Urinary bladder (tissue), 4 donors: ENCODE data around the gene HERPUD1. TPM values are rescaled to one million over a fixed set of nuclear protein-coding genes. Genes with fewer than 3 reads are reported as not detected.
"Not testable (repeated sequence)": the region's sequence is repeated elsewhere in the genome, so short reads cannot be mapped to it uniquely, and the experiment has no call there.

Source experiments
- DNase-seq: peaks from one replicate; pipeline ENCODE4 v3.0.0-alpha.2; 2015; ENCODE audit errors: extremely low spot score
- H3K27ac ChIP-seq: one replicate; pipeline ENCODE4 v1.5.1; 2013; ENCODE audit warnings: low read depth, mild to moderate bottlenecking, moderate library complexity
- H3K36me3 ChIP-seq: one replicate; pipeline ENCODE4 v1.6.1; 2013; ENCODE audit warnings: mild to moderate bottlenecking, moderate library complexity; ENCODE audit not compliant: insufficient read depth
- H3K4me1 ChIP-seq: one replicate; pipeline ENCODE4 v1.6.1; 2013; ENCODE audit warnings: mild to moderate bottlenecking, moderate library complexity; ENCODE audit not compliant: insufficient read depth
- H3K4me3 ChIP-seq: one replicate; pipeline ENCODE4 v1.5.1; 2013; ENCODE audit warnings: low read depth, low read length
- WGBS: extraction: QIAGEN DNeasy Blood & Tissue Kit; methylation state at CpG from one replicate; pipeline ENCODE4 v1.1.7; 2013; 5-methylcytosine and 5-hydroxymethylcytosine counted together
- polyA plus RNA-seq: library from polyadenylated mRNA; stranded (reverse); fragments of 200-250 nt; gene quantifications from one replicate; pipeline ENCODE4 v1.2.3, GENCODE V29; 2013
- total RNA-seq: library from RNA; depleted of rRNA; stranded (reverse); fragments of >200 nt; gene quantifications from one replicate; pipeline ENCODE4 v1.2.3, GENCODE V29; 2014
- donor health status: healthy with polysubstance abuse.
- donor health status: healthy.

The HERPUD1 gene
- total and polyA plus RNA-seq, 2 donors: 102 to 113 TPM

GRCh38 chr16:56988948-56989945 is 57.3 kb downstream of the HERPUD1 start, which contains the start of gene NLRC5:
Gene NLRC5 (plus strand): TSS chr16:56989557. CDS start chr16:57020713, 31,156 bp downstream.
- DNase-seq: peak; percentile 39
- Histone ChIP-seq H3K4me3 (peak within 1 kb of the TSS; percentile 70), H3K27ac (peak within 1 kb of the TSS; percentile 72), H3K4me1 (no peaks in the 10 kb centered on the region), H3K36me3 (no peaks in the 10 kb centered on the region)
- WGBS: 3% methylated on average over 64 of the region's 64 CpGs

GRCh38 chr16:56989988-56990387 is 58.0 kb downstream of the HERPUD1 start:
- no peak for DNase-seq
- no peak overlapping the region for H3K27ac ChIP-seq
- no peaks in the 10 kb centered on the region for H3K4me1 ChIP-seq
- no peaks in the 10 kb centered on the region for H3K36me3 ChIP-seq
- 39% methylated on average over 7 of the region's 7 CpGs for WGBS
- H3K4me3 ChIP-seq: peak overlapping the region; percentile 70

GRCh38 chr16:56990407-56991286 is 58.7 kb downstream of the HERPUD1 start:
- no peak for DNase-seq
- H3K36me3 ChIP-seq: no peaks in the 10 kb centered on the region
- WGBS: 82% methylated on average over 16 of the region's 16 CpGs
- no peak overlapping the region for H3K27ac ChIP-seq
- H3K4me3 ChIP-seq: peak overlapping the region; percentile 70
- no peaks in the 10 kb centered on the region for H3K4me1 ChIP-seq

DNA sequence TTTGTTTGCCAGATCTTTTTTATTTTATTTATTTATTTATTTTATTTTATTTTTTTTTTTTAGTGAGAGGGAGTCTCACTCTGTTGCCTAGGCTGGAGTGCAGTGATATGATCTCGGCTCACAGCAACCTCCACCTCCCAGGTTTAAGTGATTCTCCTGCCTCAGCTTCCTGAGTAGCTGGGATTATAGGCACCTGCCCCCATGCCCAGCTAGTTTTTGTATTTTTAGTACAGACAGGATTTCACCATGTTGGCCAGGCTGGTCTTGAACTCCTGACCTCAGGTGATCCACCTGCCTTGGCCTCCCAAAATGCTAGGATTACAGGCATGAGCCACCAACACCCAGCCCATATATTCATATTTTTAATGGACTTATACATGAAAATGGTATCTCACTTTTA is 60.5 kb downstream of the HERPUD1 start:
- not testable (repeated sequence) for H3K4me3 ChIP-seq, DNase-seq, H3K27ac ChIP-seq, H3K36me3 ChIP-seq, H3K4me1 ChIP-seq
- WGBS: 78% methylated on average over 1 of the region's 1 CpG

DNA sequence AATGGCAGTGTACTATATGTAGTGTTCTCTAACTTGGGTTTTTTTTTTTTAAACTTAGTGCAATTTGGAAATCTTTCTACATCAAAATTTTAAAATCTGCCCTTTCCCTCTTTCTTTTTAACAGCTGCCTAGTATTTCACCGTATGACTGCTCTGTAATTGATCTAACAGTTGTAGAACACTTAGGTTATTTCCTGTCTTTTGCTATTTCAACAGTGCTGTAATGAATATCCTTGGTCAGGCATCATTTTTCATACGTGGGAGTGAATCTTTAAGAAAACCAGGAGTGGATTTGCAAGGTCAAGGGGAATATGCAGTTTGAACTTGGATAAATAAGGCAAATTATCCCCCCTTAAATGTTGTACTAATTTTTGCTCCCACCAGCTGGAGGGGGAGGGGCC is 61.3 kb downstream of the HERPUD1 start:
- Histone ChIP-seq H3K36me3 (no peaks in the 10 kb centered on the region), H3K4me3 (no peak overlapping the region), H3K27ac (no peak overlapping the region), H3K4me1 (no peaks in the 10 kb centered on the region)
- DNase-seq: no peak
- WGBS: 64% methylated on average over 2 of the region's 2 CpGs

DNA sequence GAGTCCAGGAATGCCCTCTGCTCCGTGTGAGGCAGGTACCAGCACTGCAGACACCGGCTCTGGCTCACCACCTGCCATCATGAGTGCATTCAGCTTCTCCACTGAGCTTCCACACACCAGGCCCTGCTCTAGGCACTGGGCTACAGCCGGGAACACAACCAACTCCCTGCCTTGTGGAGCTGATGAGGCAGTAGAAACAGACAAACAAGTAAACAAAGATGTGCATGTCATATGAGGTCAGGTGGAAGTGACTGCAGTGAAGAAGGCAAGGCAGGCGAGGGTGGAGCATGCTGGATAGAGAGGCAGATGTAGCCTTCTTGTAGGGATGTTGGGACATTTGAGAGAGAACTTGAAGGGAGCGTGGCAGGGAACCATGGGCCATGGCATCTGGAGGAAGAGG is 62.4 kb downstream of the HERPUD1 start:
- no peak for DNase-seq
- Histone ChIP-seq H3K4me1 (peaks cover 1% of the 10 kb centered on the region), H3K27ac (no peak overlapping the region), H3K4me3 (no peak overlapping the region), H3K36me3 (no peaks in the 10 kb centered on the region)
- 88% methylated on average over 5 of the region's 5 CpGs for WGBS

Other genes starting within 250 kb of the HERPUD1 start
- gene MT1X, start 249.7 kb upstream of the HERPUD1 start, total RNA-seq: 10.8 TPM
- 1,604 TPM for gene MT1X, start 249.7 kb upstream of the HERPUD1 start, polyA plus RNA-seq
- gene NUP93, start 202.0 kb upstream of the HERPUD1 start, total RNA-seq: 49.0 TPM
- 25.1 TPM for gene NUP93, start 202.0 kb upstream of the HERPUD1 start, polyA plus RNA-seq
- gene SLC12A3, start 66.9 kb upstream of the HERPUD1 start, total RNA-seq: 0.16 TPM
- gene SLC12A3, start 66.9 kb upstream of the HERPUD1 start, polyA plus RNA-seq: 0.06 TPM
- 1.6 TPM for gene CETP, start 29.8 kb downstream of the HERPUD1 start, total RNA-seq
- gene CETP, start 29.8 kb downstream of the HERPUD1 start, polyA plus RNA-seq: 0.25 TPM
- 10.7 TPM for gene NLRC5, start 57.4 kb downstream of the HERPUD1 start, total RNA-seq
- 13.3 TPM for gene NLRC5, start 57.4 kb downstream of the HERPUD1 start, polyA plus RNA-seq
- 24.6 TPM for gene CPNE2, start 160.4 kb downstream of the HERPUD1 start, total RNA-seq
- gene CPNE2, start 160.4 kb downstream of the HERPUD1 start, polyA plus RNA-seq: 43.0 TPM